ENCODE results near the gene RASA3. TPM values are rescaled to one million over a fixed set of nuclear protein-coding genes. Genes with fewer than 3 reads are reported as not detected.

The RASA3 gene
- total RNA-seq, 1 experiment from 2014 or later, result 0.95 TPM

DNA sequence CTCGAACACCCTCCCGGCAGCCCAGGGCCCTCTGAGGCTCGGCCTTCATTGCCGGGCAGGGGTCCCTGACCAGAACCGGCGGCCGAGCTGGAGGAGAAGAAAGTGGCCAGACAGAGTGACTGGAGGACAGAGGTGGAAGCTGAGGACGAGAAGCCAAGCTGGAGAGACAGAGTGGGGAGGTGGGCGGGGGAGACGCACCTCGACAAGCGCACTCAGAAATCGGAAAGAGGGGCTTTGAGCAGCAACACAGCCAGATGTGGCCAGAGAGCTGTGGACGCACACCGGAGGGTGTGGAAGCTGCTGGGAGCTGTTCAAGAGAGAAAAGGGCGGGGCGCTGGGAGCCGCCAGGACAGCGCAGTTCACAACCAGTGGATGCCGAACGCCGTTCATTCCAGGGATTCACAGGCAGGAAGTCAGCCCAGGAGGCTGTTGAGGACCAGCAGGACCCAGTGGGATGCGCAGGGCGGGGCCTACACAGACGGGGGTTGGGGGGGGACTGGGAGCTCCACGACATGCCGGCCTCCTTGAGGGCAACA lies 130.3 kb downstream of the RASA3 start:
- no peak for DNase-seq
- Mint-ChIP-seq H3K4me1 (ENCODE audit: low read depth, unreplicated experiment) (no peaks in the 10 kb centered on the region), H3K27ac (ENCODE audit: unreplicated experiment) (no peak overlapping the region), H3K9me3 (ENCODE audit: unreplicated experiment) (no peaks in the 10 kb centered on the region), H3K27me3 (ENCODE audit: insufficient read depth, unreplicated experiment) (no peaks in the 10 kb centered on the region), H3K4me3 (ENCODE audit: unreplicated experiment) (no peak overlapping the region), H3K36me3 (ENCODE audit: insufficient read depth, unreplicated experiment) (no peaks in the 10 kb centered on the region)
- TF ChIP-seq, protein P1, sequence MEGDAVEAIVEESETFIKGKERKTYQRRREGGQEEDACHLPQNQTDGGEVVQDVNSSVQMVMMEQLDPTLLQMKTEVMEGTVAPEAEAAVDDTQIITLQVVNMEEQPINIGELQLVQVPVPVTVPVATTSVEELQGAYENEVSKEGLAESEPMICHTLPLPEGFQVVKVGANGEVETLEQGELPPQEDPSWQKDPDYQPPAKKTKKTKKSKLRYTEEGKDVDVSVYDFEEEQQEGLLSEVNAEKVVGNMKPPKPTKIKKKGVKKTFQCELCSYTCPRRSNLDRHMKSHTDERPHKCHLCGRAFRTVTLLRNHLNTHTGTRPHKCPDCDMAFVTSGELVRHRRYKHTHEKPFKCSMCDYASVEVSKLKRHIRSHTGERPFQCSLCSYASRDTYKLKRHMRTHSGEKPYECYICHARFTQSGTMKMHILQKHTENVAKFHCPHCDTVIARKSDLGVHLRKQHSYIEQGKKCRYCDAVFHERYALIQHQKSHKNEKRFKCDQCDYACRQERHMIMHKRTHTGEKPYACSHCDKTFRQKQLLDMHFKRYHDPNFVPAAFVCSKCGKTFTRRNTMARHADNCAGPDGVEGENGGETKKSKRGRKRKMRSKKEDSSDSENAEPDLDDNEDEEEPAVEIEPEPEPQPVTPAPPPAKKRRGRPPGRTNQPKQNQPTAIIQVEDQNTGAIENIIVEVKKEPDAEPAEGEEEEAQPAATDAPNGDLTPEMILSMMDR (IDR thresholded peaks at IDR 0.05; ENCODE audit: insufficient read depth in 1 of 2, low read depth in 1 of 2, low read length in 1 of 2, severe bottlenecking in 1 of 2, unreplicated experiment in 1 of 2), result no peak
- Histone ChIP-seq H3K4me3 (ENCODE audit: low read depth, low read length) (no peak overlapping the region), H3K36me3 (ENCODE audit: control insufficient read depth, insufficient read depth, low read length) (no peaks in the 10 kb centered on the region), H3K27me3 (replicated peaks; ENCODE audit: control insufficient read depth, insufficient read depth, low read length) (no peaks in the 10 kb centered on the region), H3K4me1 (peaks cover 4% of the 10 kb centered on the region; the same call in 1 of the 2 replicates), H3K9me3 (no peaks in the 10 kb centered on the region)
- CTCF ChIA-PET, result no interaction called here
- POLR2A ChIA-PET, result no interaction called here
- BruUV-seq (replicated peaks), result no TSS peak
- intact Hi-C loops (cut with micrococcal nuclease; ENCODE audit: unreplicated experiment), result no loop called here

DNA sequence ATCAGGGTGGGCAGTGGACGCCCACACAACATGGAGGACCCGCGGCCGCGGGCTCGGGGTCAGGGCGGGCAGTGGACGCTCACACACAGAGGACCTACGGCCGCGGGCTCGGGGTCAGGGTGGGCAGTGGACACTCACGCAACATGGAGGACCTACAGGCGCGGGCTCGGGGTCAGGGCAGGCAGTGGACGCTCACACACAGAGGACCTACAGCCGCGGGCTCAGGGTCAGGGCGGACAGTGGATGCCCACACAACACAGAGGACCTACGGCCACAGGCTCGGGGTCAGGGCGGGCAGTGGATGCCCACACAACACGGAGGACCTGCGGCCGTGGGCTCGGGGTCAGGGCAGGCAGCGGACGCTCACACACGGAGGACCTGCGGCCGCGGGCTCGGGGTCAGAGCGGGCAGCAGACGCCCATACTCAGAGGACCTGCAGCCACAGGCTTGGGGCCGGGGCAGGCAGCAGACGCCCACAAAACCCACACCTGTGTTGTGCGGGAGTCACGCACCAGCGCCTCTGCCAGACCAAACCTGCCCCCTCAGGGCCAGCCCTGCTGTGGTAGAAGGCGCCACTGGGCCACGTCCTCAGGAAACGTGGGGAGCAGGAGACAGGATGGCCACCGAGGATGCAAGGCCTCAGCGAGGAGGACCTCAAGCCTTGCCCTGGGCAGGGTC lies 131.0 kb downstream of the RASA3 start:
- no peak overlapping the region for H3K27ac Mint-ChIP-seq (ENCODE audit: unreplicated experiment)

DNA sequence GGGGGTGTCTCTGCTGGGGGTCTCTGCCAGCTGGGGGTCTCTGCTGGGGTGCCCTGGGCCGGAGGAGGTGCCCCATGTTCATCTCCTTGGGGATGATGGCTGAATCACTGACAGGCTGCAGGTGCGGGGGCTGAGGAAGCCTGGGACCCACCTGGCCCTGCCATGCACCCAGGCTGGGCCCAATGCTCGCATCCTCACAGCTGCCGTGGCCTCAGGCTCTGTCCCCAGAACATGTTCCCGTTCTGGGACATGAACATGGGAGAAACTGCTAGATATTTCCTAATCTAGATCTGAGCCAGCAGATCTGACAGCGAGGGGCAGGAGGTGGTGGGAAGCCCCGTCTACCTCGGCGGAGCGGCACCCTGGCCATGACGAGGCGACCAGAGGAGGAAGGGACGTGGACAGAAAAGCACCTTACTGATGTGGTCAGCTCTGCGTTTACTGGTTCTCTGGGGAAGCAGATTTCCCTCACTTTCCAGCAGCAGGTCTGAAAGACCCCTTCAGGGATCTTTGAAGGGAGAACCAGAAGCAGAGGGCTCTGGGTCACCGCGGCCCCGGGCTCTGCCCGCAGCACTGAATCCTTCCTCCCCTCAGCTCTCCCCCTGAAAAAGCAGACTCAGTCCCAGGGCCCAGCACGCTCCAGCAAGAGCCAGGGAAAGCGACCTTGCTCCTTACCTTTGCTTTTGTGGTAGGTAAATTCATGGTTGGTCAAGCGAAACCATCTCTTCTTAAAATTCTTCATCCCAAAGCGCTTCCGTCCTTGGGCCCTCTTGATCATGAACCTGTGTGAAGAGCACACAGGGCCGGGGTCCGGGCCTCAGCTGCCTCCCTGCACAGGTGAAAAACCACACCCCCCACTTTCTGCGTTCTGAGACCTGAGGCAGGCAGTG lies 132.0 kb downstream of the RASA3 start:
- Mint-ChIP-seq H3K4me3 (ENCODE audit: unreplicated experiment) (no peak overlapping the region), H3K36me3 (ENCODE audit: insufficient read depth, unreplicated experiment) (no peaks in the 10 kb centered on the region), H3K27me3 (ENCODE audit: insufficient read depth, unreplicated experiment) (no peaks in the 10 kb centered on the region), H3K27ac (ENCODE audit: unreplicated experiment) (no peak overlapping the region), H3K9me3 (ENCODE audit: unreplicated experiment) (no peaks in the 10 kb centered on the region), H3K4me1 (ENCODE audit: low read depth, unreplicated experiment) (no peaks in the 10 kb centered on the region)
- Histone ChIP-seq H3K4me1 (peaks cover 4% of the 10 kb centered on the region; the same call in 1 of the 2 replicates), H3K9me3 (no peaks in the 10 kb centered on the region), H3K27me3 (replicated peaks; ENCODE audit: control insufficient read depth, insufficient read depth, low read length) (no peaks in the 10 kb centered on the region), H3K36me3 (ENCODE audit: control insufficient read depth, insufficient read depth, low read length) (no peaks in the 10 kb centered on the region), H3K4me3 (ENCODE audit: low read depth, low read length) (no peak overlapping the region)
- no peak for DNase-seq
- no TSS peak for BruUV-seq (replicated peaks)
- ChIA-PET POLR2A (no interaction called here), CTCF (no interaction called here)
- TF ChIP-seq, protein P1 (IDR thresholded peaks at IDR 0.05; ENCODE audit: insufficient read depth in 1 of 2, low read depth in 1 of 2, low read length in 1 of 2, severe bottlenecking in 1 of 2, unreplicated experiment in 1 of 2), result no peak
- intact Hi-C loops (cut with micrococcal nuclease; ENCODE audit: unreplicated experiment), result no loop called here

More for the DNA sequence above, 131.0 kb downstream of the RASA3 start:
- Mint-ChIP-seq H3K27me3 (ENCODE audit: insufficient read depth, unreplicated experiment) (no peaks in the 10 kb centered on the region), H3K4me1 (ENCODE audit: low read depth, unreplicated experiment) (no peaks in the 10 kb centered on the region), H3K9me3 (ENCODE audit: unreplicated experiment) (no peaks in the 10 kb centered on the region), H3K4me3 (ENCODE audit: unreplicated experiment) (no peak overlapping the region), H3K36me3 (ENCODE audit: insufficient read depth, unreplicated experiment) (no peaks in the 10 kb centered on the region)
- H3K27me3 ChIP-seq (replicated peaks; ENCODE audit: control insufficient read depth, insufficient read depth, low read length), result no peaks in the 10 kb centered on the region
- no peak overlapping the region for H3K4me3 ChIP-seq (ENCODE audit: low read depth, low read length)
- DNase-seq, result no peak
- BruUV-seq (replicated peaks), result no TSS peak
- no peaks in the 10 kb centered on the region for H3K36me3 ChIP-seq (ENCODE audit: control insufficient read depth, insufficient read depth, low read length)
- CTCF ChIA-PET, result no interaction called here
- peaks cover 4% of the 10 kb centered on the region; the same call in 1 of the 2 replicates for H3K4me1 ChIP-seq
- TF ChIP-seq, protein P1 (IDR thresholded peaks at IDR 0.05; ENCODE audit: insufficient read depth in 1 of 2, low read depth in 1 of 2, low read length in 1 of 2, severe bottlenecking in 1 of 2, unreplicated experiment in 1 of 2), result no peak
- POLR2A ChIA-PET, result no interaction called here
- no peaks in the 10 kb centered on the region for H3K9me3 ChIP-seq
- intact Hi-C loops (cut with micrococcal nuclease; ENCODE audit: unreplicated experiment), result no loop called here
